SK-N-SH treated with all-trans-retinoic acid at 6 μM for 48 hours (cell line): ENCODE results near the gene PACS1.

Source experiments
- ATAC-seq: fragments of 200-7000 bp; cut with Tn5 transposase; 3 replicates; pipeline ENCODE4 v1.9.1; 2020; ENCODE audit warnings: mild to moderate bottlenecking, moderate library complexity
- ARNTL ChIP-seq: fragments of 450-650 bp; formaldehyde crosslinking; IDR thresholded peaks from 2 replicates; pipeline ENCODE4 v1.5.0; 2020; ENCODE audit warnings: low read depth, mild to moderate bottlenecking, moderate library complexity, borderline replicate concordance
- BACH2 ChIP-seq: fragments of 250-450 bp; sonication (Bioruptor Pico); IDR thresholded peaks from 2 replicates; pipeline ENCODE4 v1.9.0; 2021; ENCODE audit warnings: mild to moderate bottlenecking, borderline replicate concordance
- CSDC2 ChIP-seq: fragments of 250-450 bp; sonication (Bioruptor Pico); IDR thresholded peaks from 2 replicates; pipeline ENCODE4 v1.5.0; 2020; ENCODE audit warnings: mild to moderate bottlenecking, moderate library complexity
- CSRNP3 ChIP-seq: fragments of 250-450 bp; sonication (Bioruptor Pico); IDR thresholded peaks from 2 replicates; pipeline ENCODE4 v1.5.1; 2021; ENCODE audit warnings: mild to moderate bottlenecking, moderate library complexity
- ESRRG ChIP-seq: fragments of 250-450 bp; sonication (Bioruptor Pico); IDR thresholded peaks from 2 replicates; pipeline ENCODE4 v1.6.1; 2021; ENCODE audit warnings: mild to moderate bottlenecking
- GLIS3 ChIP-seq: fragments of 250-450 bp; sonication (Bioruptor Pico); IDR thresholded peaks from 2 replicates; pipeline ENCODE4 v1.5.0; 2020; ENCODE audit warnings: mild to moderate bottlenecking, moderate library complexity
- ISL1 ChIP-seq: fragments of 250-450 bp; sonication (Bioruptor Pico); IDR thresholded peaks from 2 replicates; pipeline ENCODE4 v2.1.2; 2022; ENCODE audit warnings: mild to moderate bottlenecking, moderate library complexity
- OSR1 ChIP-seq: fragments of 250-450 bp; sonication (Bioruptor Pico); IDR thresholded peaks from 2 replicates; pipeline ENCODE4 v1.8.0; 2022; ENCODE audit warnings: moderate library complexity, mild to moderate bottlenecking, inconsistent platforms
- PATZ1 ChIP-seq: fragments of 250-450 bp; sonication (Bioruptor Pico); IDR thresholded peaks from 2 replicates; pipeline ENCODE4 v1.8.0; 2020; ENCODE audit warnings: mild to moderate bottlenecking, moderate library complexity, borderline replicate concordance
- POU6F1 ChIP-seq: fragments of 250-450 bp; sonication (Bioruptor Pico); IDR thresholded peaks from 2 replicates; pipeline ENCODE4 v1.8.0; 2021; ENCODE audit warnings: low read depth, mild to moderate bottlenecking, moderate library complexity, borderline replicate concordance
- RARB ChIP-seq: fragments of 250-450 bp; sonication (Bioruptor Pico); IDR thresholded peaks from 2 replicates; pipeline ENCODE4 v1.8.0; 2021; ENCODE audit warnings: mild to moderate bottlenecking, moderate library complexity
- SNAI2 ChIP-seq: fragments of 250-450 bp; sonication (Bioruptor Pico); IDR thresholded peaks from 2 replicates; pipeline ENCODE4 v1.5.0; 2020; ENCODE audit warnings: mild to moderate bottlenecking, moderate library complexity
- TCF4 ChIP-seq: fragments of 250-450 bp; sonication (Bioruptor Pico); IDR thresholded peaks from 2 replicates; pipeline ENCODE4 v1.8.0; 2021; ENCODE audit warnings: mild to moderate bottlenecking, moderate library complexity, borderline replicate concordance
- TOX ChIP-seq: fragments of 250-450 bp; sonication (Bioruptor Pico); IDR thresholded peaks from 2 replicates; pipeline ENCODE4 v1.8.0; 2021; ENCODE audit warnings: mild to moderate bottlenecking, moderate library complexity, borderline replicate concordance
- TSHZ2 ChIP-seq: fragments of 250-450 bp; sonication (Bioruptor Pico); IDR thresholded peaks from 2 replicates; pipeline ENCODE4 v1.5.0; 2020; ENCODE audit warnings: mild to moderate bottlenecking, moderate library complexity
- ZC3H10 ChIP-seq: fragments of 250-450 bp; sonication (Bioruptor Pico); IDR thresholded peaks from 2 replicates; pipeline ENCODE4 v1.5.1; 2021; ENCODE audit warnings: mild to moderate bottlenecking, moderate library complexity
- ZFP3 ChIP-seq: fragments of 250-450 bp; sonication (Bioruptor Pico); IDR thresholded peaks from 2 replicates; pipeline ENCODE4 v1.5.0; 2020; ENCODE audit warnings: mild to moderate bottlenecking, moderate library complexity
- ZFP30 ChIP-seq: fragments of 450-650 bp; formaldehyde crosslinking; IDR thresholded peaks from 2 replicates; pipeline ENCODE4 v1.5.0; 2022; ENCODE audit warnings: mild to moderate bottlenecking, moderate library complexity
- ZNF565 ChIP-seq: fragments of 450-650 bp; formaldehyde crosslinking; conservative IDR thresholded peaks from 2 replicates; pipeline ENCODE4 v1.5.0; 2020; ENCODE audit warnings: low read depth, mild to moderate bottlenecking, moderate library complexity
- ZNF70 ChIP-seq: fragments of 450-650 bp; formaldehyde crosslinking; IDR thresholded peaks from 2 replicates; pipeline ENCODE4 v1.5.0; 2020; ENCODE audit warnings: mild to moderate bottlenecking, moderate library complexity
- ZNF8 ChIP-seq: fragments of 450-650 bp; formaldehyde crosslinking; IDR thresholded peaks from 2 replicates; pipeline ENCODE4 v1.5.0; 2020; ENCODE audit warnings: mild to moderate bottlenecking, moderate library complexity

The PACS1 gene

GRCh38 chr11:66190786-66191185 lies 120.7 kb downstream of the PACS1 start (continued):
- no peak for TF ChIP-seq ARNTL (CRISPR knock-in tag)
- TF ChIP-seq, all 23 proteins: peak for 0

- ATAC-seq, result no peak
- no peak for TF ChIP-seq POU6F1
- no peak for TF ChIP-seq ZC3H10 (CRISPR knock-in tag)
- TF ChIP-seq ZFP30 (CRISPR knock-in tag), result no peak
Observed at GRCh38 chr11:66192181-66192863, 122.2 kb downstream of the PACS1 start.

GRCh38 chr11:66194391-66194790 lies 124.3 kb downstream of the PACS1 start:
- ATAC-seq, result no peak
- TF ChIP-seq TOX (no peak), TCF4 (CRISPR knock-in tag) (no peak), ZNF8 (CRISPR knock-in tag) (no peak), ZFP30 (CRISPR knock-in tag) (no peak), ARNTL (CRISPR knock-in tag) (no peak)
- TF ChIP-seq, all 23 proteins: peak for 0

- no peak for TF ChIP-seq TSHZ2 (CRISPR knock-in tag)
- no peak for TF ChIP-seq ZNF8 (CRISPR knock-in tag)
- TF ChIP-seq ISL1, result no peak
- no peak for TF ChIP-seq ARNTL (CRISPR knock-in tag)
- no peak for TF ChIP-seq CSRNP3 (CRISPR knock-in tag)
- TF ChIP-seq CSDC2 (CRISPR knock-in tag), result no peak
- TF ChIP-seq OSR1, result no peak
- no peak for TF ChIP-seq RARB (CRISPR knock-in tag)
- ATAC-seq, result no peak; the same call in 2 of the 3 replicates
Observed at GRCh38 chr11:66195867-66196266, 125.8 kb downstream of the PACS1 start.

GRCh38 chr11:66203847-66204246 lies 133.8 kb downstream of the PACS1 start:
- TF ChIP-seq ZFP30 (CRISPR knock-in tag) (no peak), BACH2 (CRISPR knock-in tag) (no peak), SNAI2 (no peak), RARB (CRISPR knock-in tag) (no peak), PATZ1 (CRISPR knock-in tag) (no peak), ESRRG (CRISPR knock-in tag) (no peak), ZC3H10 (CRISPR knock-in tag) (no peak), ZNF565 (no peak), POU6F1 (no peak), ZNF70 (CRISPR knock-in tag) (no peak), ARNTL (CRISPR knock-in tag) (no peak), TSHZ2 (CRISPR knock-in tag) (no peak), TOX (no peak), OSR1 (no peak), ZFP3 (CRISPR knock-in tag) (no peak), ISL1 (no peak), GLIS3 (CRISPR knock-in tag) (no peak)
- no peak for ATAC-seq
